ENCODE results near the gene ARRDC3.

Gene ARRDC3

GRCh38 chr5:91384671-91385430 lies 1.7 kb upstream of the ARRDC3 start:
- DNase-seq: peak in 17 of 56 donors; percentile 1 to 55 (median 10)

- peak in 13 of 56 donors; percentile 2 to 58 (median 15) for DNase-seq
These were observed 811 bp upstream of the ARRDC3 start for GRCh38 chr5:91383956-91384300.

- DNase-seq: peak in 29 of 56 donors; percentile 1 to 44 (median 13)
These were observed 539 bp downstream of the ARRDC3 start for GRCh38 chr5:91382530-91383026.

- DNase-seq: peak in 55 of 56 donors; percentile 3 to 91 (median 73)
These were observed 1.2 kb downstream of the ARRDC3 start for GRCh38 chr5:91381774-91382359.

GRCh38 chr5:91381239-91381773 lies 1.8 kb downstream of the ARRDC3 start:
- no peak for DNase-seq

- peak; percentile 75 to 99 (median 97) for DNase-seq
These were observed 2.5 kb downstream of the ARRDC3 start for GRCh38 chr5:91380491-91381238.

- DNase-seq: peak; percentile 38 to 99 (median 86)
These were observed 3.1 kb downstream of the ARRDC3 start for GRCh38 chr5:91379914-91380490.

GRCh38 chr5:91379246-91379913 lies 3.7 kb downstream of the ARRDC3 start:
- DNase-seq: no peak

- DNase-seq: no peak
These were observed 4.3 kb downstream of the ARRDC3 start for GRCh38 chr5:91378752-91379211.

GRCh38 chr5:91374893-91375520 lies 8.1 kb downstream of the ARRDC3 start:
- DNase-seq: no peak

- DNase-seq: no peak
These were observed 9.5 kb downstream of the ARRDC3 start for GRCh38 chr5:91373600-91373999.

GRCh38 chr5:91373006-91373405 lies 10.1 kb downstream of the ARRDC3 start:
- DNase-seq: no peak

GRCh38 chr5:91369480-91369879 lies 13.6 kb downstream of the ARRDC3 start:
- no peak for DNase-seq

- DNase-seq: no peak
These were observed 15.0 kb downstream of the ARRDC3 start for GRCh38 chr5:91367908-91368648.

- DNase-seq: no peak
These were observed 15.8 kb downstream of the ARRDC3 start for GRCh38 chr5:91367344-91367743.

- DNase-seq: no peak
These were observed 16.6 kb downstream of the ARRDC3 start for GRCh38 chr5:91366551-91366950.

GRCh38 chr5:91365498-91365897 lies 17.6 kb downstream of the ARRDC3 start:
- no peak for DNase-seq

GRCh38 chr5:91362935-91363334 lies 20.2 kb downstream of the ARRDC3 start:
- DNase-seq: no peak

GRCh38 chr5:91361790-91362189 lies 21.3 kb downstream of the ARRDC3 start:
- no peak for DNase-seq
